Activated CD4-positive, alpha-beta T cell treated with anti-CD3 and anti-CD28 coated beads for 4 hours (primary cell): Measurements from ENCODE around the gene BNC2.

Experiments used
- DNase-seq, 2 donors: peaks; one replicate each; pipeline ENCODE4 v3.0.0-alpha.2; 2020

The BNC2 gene

GRCh38 chr9:16705111-16705604 is 165.3 kb downstream of the BNC2 start:
- no peak for DNase-seq

DNA sequence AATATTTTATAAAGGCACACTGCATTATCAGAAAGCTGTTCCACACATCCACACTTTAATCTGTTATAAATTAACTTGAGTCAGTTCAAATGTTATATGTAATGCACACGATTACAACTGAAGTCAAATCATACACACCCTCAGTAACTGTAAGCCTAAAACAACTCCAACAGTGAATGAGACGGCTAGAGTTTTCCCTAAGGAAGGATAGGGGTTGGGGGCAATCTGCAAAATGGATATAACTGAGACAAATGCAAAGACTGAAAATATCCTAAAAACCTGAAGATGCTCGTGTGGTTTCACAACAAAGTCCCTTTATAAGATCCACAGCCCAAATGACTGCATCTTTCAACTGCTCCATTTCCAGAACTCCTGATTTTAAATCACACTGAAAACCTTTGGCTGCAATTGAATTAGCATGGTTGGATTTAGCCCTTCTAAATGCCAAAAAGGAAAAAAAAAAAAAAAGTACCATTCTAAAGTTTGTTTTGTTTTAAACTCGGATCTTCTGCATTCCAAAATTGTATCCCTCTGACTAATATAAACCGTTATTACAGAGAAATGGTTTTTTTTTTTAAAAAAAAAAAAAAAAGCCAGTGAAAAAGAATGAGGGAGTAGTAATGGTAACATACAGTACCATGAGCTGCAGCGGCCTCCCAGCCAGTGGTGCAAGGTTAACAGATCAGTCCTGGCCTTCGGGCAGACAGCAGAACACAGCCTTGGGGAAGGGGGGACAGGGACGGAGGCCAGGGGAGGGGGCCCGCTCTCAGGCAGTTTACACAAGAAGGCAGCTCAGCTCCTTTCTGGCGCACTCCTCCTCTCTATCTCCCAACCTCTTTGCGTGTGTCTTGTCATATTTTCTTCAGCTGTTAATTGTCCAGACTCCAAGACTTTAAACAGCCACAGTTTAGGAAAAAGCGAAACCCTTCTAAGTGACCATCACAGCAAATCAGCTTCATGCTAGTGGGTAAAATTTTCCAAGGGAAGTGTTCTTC is 166.1 kb downstream of the BNC2 start:
- no peak for DNase-seq

DNA sequence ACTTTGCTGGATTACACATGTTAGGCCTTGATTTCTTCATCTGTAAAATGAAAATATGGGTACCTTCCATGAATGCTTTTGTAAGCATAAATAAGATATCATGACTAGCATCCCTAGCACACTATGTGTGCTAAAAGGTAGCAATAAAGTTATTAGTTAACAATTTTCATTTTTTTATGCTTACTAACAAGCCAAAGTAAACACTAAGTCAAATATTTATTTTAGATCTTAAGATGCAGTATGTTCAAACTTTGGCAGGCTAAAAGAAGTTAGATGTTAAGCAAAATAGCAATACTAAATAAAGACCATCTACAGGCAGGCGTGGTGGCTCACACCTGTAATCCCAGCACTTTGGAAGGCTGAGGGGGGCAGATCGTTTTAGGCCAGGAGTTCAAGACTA is 169.1 kb downstream of the BNC2 start:
- DNase-seq: no peak

DNA sequence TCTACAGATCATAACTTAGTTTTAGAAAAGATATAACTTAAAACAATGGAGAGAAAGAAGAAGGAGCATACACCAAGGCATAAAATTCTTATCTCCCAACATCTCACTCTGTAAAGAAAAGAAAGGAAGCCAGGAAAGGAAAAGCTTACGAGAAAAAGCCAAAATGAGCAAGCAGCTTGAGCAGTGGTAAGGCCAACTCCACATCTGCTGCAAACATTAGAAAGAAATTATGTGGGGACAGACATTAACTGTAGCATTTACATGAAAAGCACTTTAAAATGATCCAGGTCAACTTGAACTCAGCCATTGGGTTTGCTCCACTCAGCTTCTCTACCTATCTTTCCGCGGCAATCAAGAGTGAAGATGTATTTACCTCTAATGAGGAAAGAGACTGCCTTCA is 176.9 kb downstream of the BNC2 start:
- no peak for DNase-seq

DNA sequence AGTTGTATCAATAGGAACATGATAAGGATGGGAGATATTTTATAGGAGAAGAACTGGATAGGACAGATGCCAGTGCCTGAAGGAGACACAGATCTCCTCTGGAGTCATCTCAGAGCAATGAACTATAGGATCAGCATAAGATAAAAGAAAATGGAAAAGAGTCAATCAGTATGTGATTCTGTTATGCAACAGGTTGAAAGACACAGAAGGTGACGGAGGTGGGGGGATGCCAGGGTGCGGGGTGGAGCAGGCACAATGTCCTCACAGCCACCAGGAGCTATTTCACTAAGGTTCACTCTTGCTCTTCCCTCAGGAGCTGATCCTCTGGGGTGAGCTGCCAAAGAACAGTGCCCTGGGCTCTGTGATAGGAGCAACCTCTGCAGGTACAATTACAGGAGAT is 179.8 kb downstream of the BNC2 start:
- DNase-seq: no peak

DNA sequence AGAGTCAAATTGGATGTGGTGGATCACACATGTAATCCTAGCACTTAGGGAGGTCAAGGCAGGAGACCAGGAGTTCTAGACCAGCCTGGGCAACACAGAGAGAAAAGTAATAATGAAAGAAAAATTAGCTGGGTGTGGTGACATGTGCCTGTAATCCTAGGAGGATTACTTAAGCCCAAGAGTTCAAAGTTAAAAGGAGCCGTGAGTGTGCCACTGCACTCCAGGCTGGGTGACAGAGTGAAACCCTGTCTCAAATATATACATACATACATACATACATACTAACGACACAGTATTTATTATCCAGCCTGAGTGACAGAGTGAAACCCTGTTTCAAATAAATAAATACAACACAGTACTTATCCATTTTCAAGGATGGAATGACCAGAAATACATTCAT is 180.3 kb downstream of the BNC2 start:
- no peak for DNase-seq

GRCh38 chr9:16689351-16689938 is 181.0 kb downstream of the BNC2 start:
- no peak for DNase-seq

DNA sequence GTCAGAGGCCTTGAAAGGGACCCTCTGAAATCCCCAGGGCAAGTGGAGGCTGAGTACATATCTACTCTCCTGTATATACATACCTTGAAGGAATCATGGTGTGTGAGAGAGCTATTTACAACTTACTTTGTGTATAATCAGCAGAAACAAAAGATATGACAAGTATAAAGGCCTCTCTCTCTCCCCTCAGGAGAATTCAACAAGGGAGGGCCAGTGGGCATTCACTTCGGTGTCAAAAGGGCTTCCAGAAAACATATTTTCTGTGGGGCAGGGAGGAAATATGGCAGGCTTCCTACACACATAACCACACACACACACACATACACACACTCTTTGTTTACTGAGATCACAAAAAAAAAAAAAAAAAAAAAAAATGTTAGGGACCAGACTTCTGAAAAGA is 181.7 kb downstream of the BNC2 start:
- no peak for DNase-seq

DNA sequence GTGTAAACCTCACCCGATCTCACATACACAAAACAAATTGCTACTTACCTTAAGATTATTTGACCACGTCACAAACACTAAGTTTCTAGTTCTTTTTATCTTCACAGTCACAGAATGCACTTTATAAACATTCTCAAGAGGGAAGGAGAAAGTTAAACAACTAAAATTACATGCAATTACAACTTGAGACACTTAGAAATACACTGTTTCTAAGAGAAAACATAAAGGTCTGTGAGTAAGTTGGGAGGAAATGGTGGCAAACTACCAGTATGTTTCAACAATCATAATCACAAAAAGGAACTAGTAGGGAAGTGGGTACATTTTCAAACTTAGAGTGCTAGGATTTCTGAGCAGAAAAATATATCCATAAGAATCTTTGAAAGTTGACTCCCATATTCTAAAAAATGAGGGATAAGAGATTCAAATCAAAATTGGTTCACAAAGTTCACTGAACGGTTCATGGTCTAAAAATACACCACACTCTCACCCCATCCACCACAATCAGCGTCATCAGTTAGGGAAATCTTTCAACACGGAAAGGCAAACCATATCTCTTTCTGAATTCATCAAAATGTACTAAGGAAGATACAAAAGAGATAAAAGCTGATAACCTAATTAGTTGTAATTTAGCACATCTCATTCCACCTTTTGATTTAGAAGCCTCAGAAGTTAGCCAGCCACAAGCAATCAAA is 182.6 kb downstream of the BNC2 start:
- DNase-seq: no peak

DNA sequence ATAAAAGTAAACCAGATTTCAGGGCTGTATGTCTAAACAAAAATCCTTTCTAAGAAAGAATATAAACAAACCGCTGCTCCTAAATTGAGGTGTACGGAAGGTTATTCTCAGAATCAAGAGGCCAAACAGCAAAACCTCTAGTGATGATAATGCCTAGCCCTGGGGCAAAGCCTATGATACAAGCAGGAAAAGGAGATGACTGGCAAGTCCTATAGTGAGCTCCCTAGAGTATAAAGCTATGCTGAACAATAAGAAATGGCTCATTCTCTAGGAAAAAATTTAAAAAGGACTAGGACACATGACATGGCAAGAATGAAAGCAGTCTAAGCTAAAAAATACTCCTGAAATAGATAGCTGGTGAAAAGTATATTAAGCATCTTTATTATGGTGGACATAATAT is 187.1 kb downstream of the BNC2 start:
- DNase-seq: no peak

- DNase-seq: no peak
These were observed 188.2 kb downstream of the BNC2 start for GRCh38 chr9:16682273-16682672.

GRCh38 chr9:16681652-16681987 is 188.8 kb downstream of the BNC2 start:
- DNase-seq: no peak

- DNase-seq: no peak
These were observed 189.4 kb downstream of the BNC2 start for GRCh38 chr9:16680975-16681651.

GRCh38 chr9:16680541-16680940 is 189.9 kb downstream of the BNC2 start:
- no peak for DNase-seq

DNA sequence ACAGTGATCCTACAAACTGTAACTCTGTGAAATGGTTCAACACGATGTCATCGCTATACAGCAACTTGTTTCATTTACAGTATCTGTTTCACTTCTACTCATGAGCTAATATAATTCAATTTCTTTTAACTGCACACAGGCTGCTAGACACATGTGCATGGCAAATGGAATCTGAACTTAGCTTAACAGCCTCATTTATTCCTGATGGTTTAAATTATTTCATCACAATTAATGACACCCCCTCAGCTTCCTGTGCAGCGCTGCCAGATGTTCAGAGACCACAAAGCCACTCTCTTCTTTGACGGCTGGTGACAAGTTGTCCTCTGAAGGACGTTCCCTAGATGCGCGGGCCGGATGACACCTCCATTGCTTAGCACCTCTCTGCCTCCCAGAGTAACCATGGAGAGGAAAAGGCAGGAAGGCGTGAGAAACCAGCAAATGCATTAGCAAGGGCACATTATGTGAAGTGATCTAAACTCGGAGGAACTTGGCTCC is 191.1 kb downstream of the BNC2 start:
- DNase-seq: no peak

DNA sequence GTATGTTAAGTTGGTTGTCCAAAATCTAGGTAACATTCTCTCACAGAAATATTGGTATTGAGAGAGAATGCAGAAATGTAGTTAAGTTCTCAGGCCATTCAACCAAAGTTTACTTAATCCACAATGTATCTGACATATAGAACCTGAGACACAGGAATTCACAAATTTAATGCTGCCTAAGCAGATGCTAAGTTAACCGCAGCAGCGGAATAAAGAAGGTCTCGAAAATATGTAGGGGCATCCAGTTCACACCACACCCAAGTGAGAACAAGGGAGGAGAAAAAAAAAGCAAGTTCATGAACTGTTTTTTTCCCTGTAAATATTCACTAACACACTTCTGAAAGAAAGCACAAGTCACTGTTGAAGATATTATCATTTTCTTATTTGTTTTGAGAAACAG is 194.0 kb downstream of the BNC2 start:
- DNase-seq: no peak

DNA sequence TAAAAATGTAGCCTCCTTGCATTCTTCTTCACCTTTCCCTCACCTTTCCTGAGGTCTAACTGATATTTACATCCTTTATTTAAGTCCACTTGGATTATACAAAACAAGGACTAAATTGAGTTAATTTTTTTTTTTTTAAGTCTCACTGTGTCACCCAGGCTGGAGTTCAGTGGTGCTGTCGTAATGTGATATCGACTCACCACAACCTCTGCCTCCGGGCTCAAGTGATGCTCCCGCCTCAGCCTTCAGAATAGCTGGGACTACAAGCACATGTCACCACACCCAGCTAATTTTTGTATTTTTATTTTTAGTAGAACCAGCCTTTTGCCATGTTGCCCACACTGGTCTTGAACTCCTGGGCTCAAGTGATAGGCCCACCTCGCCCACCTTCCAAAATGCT is 195.3 kb downstream of the BNC2 start:
- DNase-seq: no peak

DNA sequence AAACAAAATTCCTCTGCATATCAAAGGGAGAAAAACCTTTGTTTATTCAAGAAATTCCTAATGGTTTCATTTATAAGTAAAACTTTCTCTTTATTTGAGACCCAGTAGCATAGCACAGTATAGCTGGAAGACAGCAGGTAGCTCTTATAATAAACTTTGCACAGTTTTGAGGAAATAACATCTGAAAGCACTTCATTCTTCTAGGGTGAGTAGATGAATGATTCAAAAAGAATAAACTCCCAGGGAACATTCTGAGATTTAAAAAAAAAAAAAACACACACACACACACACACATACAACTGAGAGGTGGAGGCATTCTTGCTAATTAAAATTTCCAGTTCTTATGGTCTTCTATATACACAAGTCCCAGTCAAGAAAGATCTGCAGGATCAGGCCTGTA is 197.3 kb downstream of the BNC2 start:
- no peak for DNase-seq

DNA sequence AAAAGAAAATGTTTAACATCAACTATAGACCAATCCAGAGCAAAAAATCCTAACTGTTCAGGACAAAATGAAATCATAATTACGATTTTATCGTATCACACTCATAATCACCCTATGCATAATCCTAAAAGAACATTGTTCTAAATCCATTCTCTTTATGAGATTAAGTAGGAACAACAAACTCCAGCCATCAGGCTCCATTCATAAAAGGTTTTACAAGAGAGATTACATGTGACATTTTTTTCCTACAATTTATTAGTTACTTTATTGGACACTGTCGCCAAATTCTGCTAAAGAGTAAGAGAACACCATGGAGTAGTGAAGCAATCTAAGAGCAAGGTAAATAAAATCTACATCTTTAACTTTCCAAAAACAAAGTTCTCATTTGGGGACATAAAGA is 198.0 kb downstream of the BNC2 start:
- DNase-seq: no peak

DNA sequence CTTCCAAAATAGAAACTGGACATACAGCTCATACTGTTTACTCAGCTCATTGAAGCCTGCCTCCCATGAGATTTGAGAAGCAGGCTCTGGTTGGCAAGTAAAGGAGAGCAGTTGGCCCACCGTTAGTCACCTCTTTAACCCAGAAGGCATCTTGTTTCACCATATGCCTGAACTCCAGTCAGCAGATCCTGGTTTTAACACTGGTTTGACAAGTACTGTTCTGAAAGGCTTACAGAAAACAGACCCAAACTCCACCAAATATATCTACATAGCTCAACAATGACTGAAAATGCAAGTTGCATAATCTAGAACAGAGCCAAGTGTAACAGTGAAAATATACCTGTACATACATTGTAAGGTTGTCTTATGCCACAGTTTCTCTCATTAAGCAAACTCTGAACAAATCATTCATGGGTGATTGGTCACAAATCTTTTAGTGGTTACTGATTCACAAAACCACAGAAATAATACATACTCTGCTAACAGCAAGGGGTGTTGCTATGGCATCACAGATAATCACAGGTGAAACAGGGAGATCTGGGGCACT is 198.8 kb downstream of the BNC2 start:
- DNase-seq: no peak

DNA sequence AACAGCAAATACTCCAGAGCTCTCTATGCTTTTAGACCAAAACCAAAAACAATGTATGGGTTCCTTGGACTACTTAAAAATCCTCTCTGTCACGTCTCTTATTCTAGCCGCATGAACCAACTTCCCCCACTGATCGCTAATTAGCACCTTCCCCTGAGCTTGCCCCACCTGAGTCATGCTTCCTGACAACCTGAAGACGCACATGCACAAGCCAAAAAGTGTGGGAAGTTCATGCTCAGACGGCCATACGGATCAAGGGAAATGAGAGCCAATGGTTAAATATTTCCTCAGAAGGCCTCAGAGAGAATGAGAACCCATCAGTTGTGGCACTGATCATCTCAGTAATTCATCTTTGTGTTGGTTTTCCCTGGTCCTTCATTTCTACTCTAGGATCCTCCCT is 199.7 kb downstream of the BNC2 start:
- DNase-seq: no peak

DNA sequence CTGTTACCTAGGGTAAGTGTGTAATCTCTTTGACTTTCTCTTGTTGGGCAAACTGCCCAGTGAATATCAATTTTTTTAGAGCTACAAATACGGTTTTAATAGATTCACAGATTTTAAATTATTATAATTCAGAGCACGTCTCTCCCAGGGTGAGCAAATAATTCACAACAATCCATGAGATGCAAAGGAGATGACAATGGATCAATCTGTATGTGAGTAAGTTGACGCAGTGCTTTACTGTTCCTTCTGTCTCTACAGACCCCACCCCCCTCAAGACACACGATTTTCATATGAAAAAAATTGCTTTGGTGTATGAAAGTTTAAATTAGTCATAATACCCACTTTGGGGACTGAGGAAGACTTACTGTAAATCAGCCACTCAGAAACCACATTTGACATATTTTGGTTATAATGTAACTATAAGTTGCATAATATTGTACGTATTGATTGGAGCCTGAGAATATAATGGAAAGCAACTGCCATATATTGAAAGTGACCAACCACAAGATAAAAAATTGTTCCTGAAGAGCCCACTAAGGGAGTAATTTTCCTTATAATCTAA is 201.7 kb downstream of the BNC2 start:
- no peak for DNase-seq
